CD4-positive, CD25-positive, alpha-beta regulatory T cell (primary cell): ENCODE results near the gene PEPD. TPM values are rescaled to one million over a fixed set of nuclear protein-coding genes. Genes with fewer than 3 reads are reported as not detected.

Source experiments
- ATAC-seq, 2 donors: fragments of 150-1000 bp; cut with Tn5 transposase; one replicate each; pipeline ENCODE4 v1.10.0; 2021; ENCODE audit warnings: low read depth in 2 of 2, moderate number of reproducible peaks in 2 of 2, moderate library complexity in 1 of 2
- DNase-seq, 3 donors: peaks; one replicate each; pipeline versions ENCODE4 v3.0.0 to v3.0.0-alpha.2; 2012 to 2022; ENCODE audit warnings: mixed read lengths in 1 of 3
- H3K27ac ChIP-seq: one replicate; pipeline ENCODE4 v1.7.0; 2013; ENCODE audit warnings: mild to moderate bottlenecking, low read length; ENCODE audit not compliant: insufficient read depth, poor library complexity, severe bottlenecking
- H3K27me3 ChIP-seq: one replicate; pipeline ENCODE4 v1.7.0; 2013; ENCODE audit warnings: low read length; ENCODE audit not compliant: control insufficient read depth, insufficient read depth
- H3K36me3 ChIP-seq: one replicate; pipeline ENCODE4 v1.7.0; 2013; ENCODE audit warnings: mild to moderate bottlenecking, low read length, moderate library complexity; ENCODE audit not compliant: control insufficient read depth, insufficient read depth
- H3K4me1 ChIP-seq: 2 replicates; pipeline ENCODE4 v1.7.0; 2013; ENCODE audit warnings: mild to moderate bottlenecking, low read length; ENCODE audit not compliant: insufficient read depth, control insufficient read depth, poor library complexity, severe bottlenecking
- H3K4me3 ChIP-seq: one replicate; pipeline ENCODE4 v1.7.0; 2013; ENCODE audit warnings: low read depth, mild to moderate bottlenecking, low read length, moderate library complexity
- H3K9me3 ChIP-seq, 2 experiments: 1 replicate in 1 of 2; 2 replicates in 1 of 2; pipeline ENCODE4 v1.7.0; 2013; ENCODE audit warnings: low read length in 2 of 2, mild to moderate bottlenecking in 1 of 2, moderate library complexity in 1 of 2; ENCODE audit not compliant: control insufficient read depth in 2 of 2
- H3K27ac Mint-ChIP-seq, 3 donors: one replicate each; pipeline ENCODE4 v1.8.0; 2020 to 2022; ENCODE audit warnings: mild to moderate bottlenecking in 3 of 3, mixed read lengths in 3 of 3, moderate library complexity in 2 of 3
- H3K27me3 Mint-ChIP-seq: one replicate; pipeline ENCODE4 v1.8.0; 2022; ENCODE audit warnings: mild to moderate bottlenecking, mixed read lengths
- H3K36me3 Mint-ChIP-seq: one replicate; pipeline ENCODE4 v1.8.0; 2020; ENCODE audit warnings: mixed read lengths
- H3K4me1 Mint-ChIP-seq, 4 donors: one replicate each; pipeline ENCODE4 v1.8.0; 2020 to 2022; ENCODE audit warnings: mixed read lengths in 4 of 4, mild to moderate bottlenecking in 1 of 4
- H3K4me3 Mint-ChIP-seq, 4 donors: one replicate each; pipeline ENCODE4 v1.8.0; 2020 to 2022; ENCODE audit warnings: mild to moderate bottlenecking in 4 of 4, mixed read lengths in 4 of 4, moderate library complexity in 3 of 4
- H3K9me3 Mint-ChIP-seq, 7 donors: one replicate each; pipeline ENCODE4 v1.8.0; 2020 to 2022; ENCODE audit warnings: mixed read lengths in 7 of 7, mild to moderate bottlenecking in 3 of 7, moderate library complexity in 2 of 7
- polyA plus RNA-seq, 4 donors: library from polyadenylated mRNA; unstranded; fragments of 300-500 nt; fragmentation: Illumina TruSeq; gene quantifications; one replicate each; pipeline ENCODE4 v1.2.3, GENCODE V29; 2021
- total RNA-seq: library from RNA; stranded (reverse); gene quantifications from one replicate; pipeline ENCODE4 v1.2.3, GENCODE V29; 2022

PEPD gene
- total and polyA plus RNA-seq, 5 donors from 2014 or later, result 36.8 to 141 (median 109) TPM

- Mint-ChIP-seq H3K9me3 (no peaks in the 10 kb centered on the region), H3K4me1 (no peaks in the 10 kb centered on the region), H3K27me3 (no peaks in the 10 kb centered on the region), H3K36me3 (peaks cover 21% of the 10 kb centered on the region), H3K4me3 (no peak overlapping the region), H3K27ac (no peak overlapping the region)
- Histone ChIP-seq H3K4me3 (no peak overlapping the region), H3K27ac (no peak overlapping the region), H3K27me3 (no peaks in the 10 kb centered on the region), H3K9me3 (no peaks in the 10 kb centered on the region), H3K36me3 (no peaks in the 10 kb centered on the region), H3K4me1 (no peaks in the 10 kb centered on the region)
- DNase-seq (no peak), ATAC-seq (no peak)
Measured at GRCh38 chr19:33441277-33441699, 80.3 kb downstream of the PEPD start.

GRCh38 chr19:33440682-33441081 is 80.9 kb downstream of the PEPD start:
- no peaks in the 10 kb centered on the region for H3K9me3 ChIP-seq

GRCh38 chr19:33440241-33440640 is 81.3 kb downstream of the PEPD start:
- ATAC-seq (no peak), DNase-seq (no peak)
- Mint-ChIP-seq H3K27ac (peak overlapping the region in 1 of 3 donors; percentile 74), H3K27me3 (no peaks in the 10 kb centered on the region), H3K36me3 (peaks cover 17% of the 10 kb centered on the region), H3K4me1 (no peaks in the 10 kb centered on the region), H3K4me3 (no peak overlapping the region), H3K9me3 (no peaks in the 10 kb centered on the region)
- H3K27me3 ChIP-seq, result no peaks in the 10 kb centered on the region
- H3K36me3 ChIP-seq, result no peaks in the 10 kb centered on the region
- H3K4me1 ChIP-seq, result no peaks in the 10 kb centered on the region
- no peak overlapping the region for H3K27ac ChIP-seq
- H3K9me3 ChIP-seq, result no peaks in the 10 kb centered on the region
- H3K4me3 ChIP-seq, result no peak overlapping the region

More at GRCh38 chr19:33440682-33441081, 80.9 kb downstream of the PEPD start:
- Mint-ChIP-seq H3K9me3 (no peaks in the 10 kb centered on the region), H3K27ac (no peak overlapping the region), H3K27me3 (no peaks in the 10 kb centered on the region), H3K4me1 (no peaks in the 10 kb centered on the region), H3K36me3 (peaks cover 17% of the 10 kb centered on the region), H3K4me3 (no peak overlapping the region)
- Histone ChIP-seq H3K4me1 (no peaks in the 10 kb centered on the region), H3K27me3 (no peaks in the 10 kb centered on the region), H3K4me3 (no peak overlapping the region), H3K27ac (no peak overlapping the region), H3K36me3 (no peaks in the 10 kb centered on the region)
- no peak for DNase-seq
- ATAC-seq, result no peak

- Histone ChIP-seq H3K9me3 (no peaks in the 10 kb centered on the region), H3K27ac (no peak overlapping the region), H3K36me3 (no peaks in the 10 kb centered on the region), H3K4me1 (no peaks in the 10 kb centered on the region), H3K27me3 (no peaks in the 10 kb centered on the region), H3K4me3 (no peak overlapping the region)
- no peak overlapping the region for H3K4me3 Mint-ChIP-seq
- ATAC-seq, result no peak
- peaks cover 0 to under 1% (median 0%) of the 10 kb centered on the region in 4 donors for H3K4me1 Mint-ChIP-seq
- DNase-seq, result no peak
- no peaks in the 10 kb centered on the region for H3K27me3 Mint-ChIP-seq
- H3K27ac Mint-ChIP-seq, result no peak overlapping the region
- H3K9me3 Mint-ChIP-seq, result no peaks in the 10 kb centered on the region
- H3K36me3 Mint-ChIP-seq, result peaks cover 12% of the 10 kb centered on the region
Measured at GRCh38 chr19:33438987-33439781, 82.4 kb downstream of the PEPD start.

GRCh38 chr19:33437821-33438671 is 83.5 kb downstream of the PEPD start:
- Mint-ChIP-seq H3K36me3 (peaks cover 11% of the 10 kb centered on the region), H3K4me1 (peaks cover 0 to 5% (median 0%) of the 10 kb centered on the region in 4 donors), H3K27me3 (no peaks in the 10 kb centered on the region), H3K9me3 (no peaks in the 10 kb centered on the region), H3K27ac (no peak overlapping the region), H3K4me3 (no peak overlapping the region)
- DNase-seq (no peak), ATAC-seq (no peak)
- H3K4me1 ChIP-seq, result no peaks in the 10 kb centered on the region
- no peaks in the 10 kb centered on the region for H3K36me3 ChIP-seq
- H3K27me3 ChIP-seq, result no peaks in the 10 kb centered on the region
- no peak overlapping the region for H3K4me3 ChIP-seq
- H3K9me3 ChIP-seq, result no peaks in the 10 kb centered on the region
- H3K27ac ChIP-seq, result no peak overlapping the region

GRCh38 chr19:33437393-33437820 is 84.2 kb downstream of the PEPD start:
- no peaks in the 10 kb centered on the region for H3K9me3 ChIP-seq
- H3K36me3 ChIP-seq, result no peaks in the 10 kb centered on the region
- no peaks in the 10 kb centered on the region for H3K27me3 ChIP-seq
- DNase-seq (no peak), ATAC-seq (no peak)
- H3K4me3 Mint-ChIP-seq, result no peak overlapping the region
- no peak overlapping the region for H3K27ac ChIP-seq
- peaks cover 0 to 5% (median 0%) of the 10 kb centered on the region in 4 donors for H3K4me1 Mint-ChIP-seq
- no peak overlapping the region for H3K4me3 ChIP-seq
- no peaks in the 10 kb centered on the region for H3K27me3 Mint-ChIP-seq
- peaks cover 8% of the 10 kb centered on the region for H3K36me3 Mint-ChIP-seq
- H3K4me1 ChIP-seq, result no peaks in the 10 kb centered on the region
- H3K27ac Mint-ChIP-seq, result no peak overlapping the region
- H3K9me3 Mint-ChIP-seq, result no peaks in the 10 kb centered on the region

GRCh38 chr19:33436360-33437345 is 84.9 kb downstream of the PEPD start:
- H3K27me3 ChIP-seq, result no peaks in the 10 kb centered on the region
- DNase-seq (no peak), ATAC-seq (no peak)
- H3K4me1 Mint-ChIP-seq, result peaks cover 0 to 5% (median 0%) of the 10 kb centered on the region in 4 donors
- no peaks in the 10 kb centered on the region for H3K9me3 Mint-ChIP-seq
- no peaks in the 10 kb centered on the region for H3K9me3 ChIP-seq
- no peaks in the 10 kb centered on the region for H3K27me3 Mint-ChIP-seq
- no peak overlapping the region for H3K27ac Mint-ChIP-seq
- H3K27ac ChIP-seq, result no peak overlapping the region
- H3K4me1 ChIP-seq, result no peaks in the 10 kb centered on the region
- H3K4me3 Mint-ChIP-seq, result no peak overlapping the region
- peaks cover 7% of the 10 kb centered on the region for H3K36me3 Mint-ChIP-seq
- H3K36me3 ChIP-seq, result no peaks in the 10 kb centered on the region
- no peak overlapping the region for H3K4me3 ChIP-seq
